ENCODE data around the gene ZNF431. TPM values are rescaled to one million over a fixed set of nuclear protein-coding genes. Genes with fewer than 3 reads are reported as not detected.

Gene ZNF431
- total and polyA plus RNA-seq, 2 of the 8 experiments (the other 6 are each of a cell fraction or from before 2014, with no cell fraction given), result 6.7 to 43.2 TPM

DNA sequence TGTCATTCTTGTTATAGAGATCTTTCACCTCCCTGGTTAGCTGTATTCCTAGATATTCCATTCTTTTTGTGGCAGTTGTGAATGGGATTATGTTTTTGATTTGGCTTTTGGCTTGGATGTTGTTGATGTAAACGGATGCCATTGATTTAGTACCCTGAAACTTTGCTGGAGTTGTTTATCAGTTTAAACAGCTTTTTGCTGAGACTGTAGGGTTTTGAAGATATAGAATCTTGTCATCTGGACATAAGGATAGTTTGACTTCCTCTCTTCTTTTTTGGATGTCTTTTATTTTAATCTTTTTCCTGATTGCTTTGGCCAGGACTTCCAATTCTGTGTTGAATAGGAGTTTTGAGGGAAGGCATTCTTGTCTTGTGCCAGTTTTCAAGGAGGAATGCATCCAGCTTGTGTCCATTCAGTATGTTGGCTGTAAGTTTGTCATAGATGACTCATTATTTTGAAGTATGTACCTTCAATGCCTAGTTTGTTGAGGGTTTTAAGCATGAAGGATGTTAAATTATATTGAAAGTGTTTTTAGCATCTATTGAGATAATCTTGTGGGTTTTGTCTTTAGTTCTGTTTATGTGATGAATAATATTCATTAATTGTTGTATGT lies 16.8 kb downstream of the ZNF431 start:
- Histone ChIP-seq H3K4me3 (ENCODE audit: extremely low read depth in 1 of 4, insufficient read depth in 2 of 4, low read depth in 3 of 4, low read length in 4 of 4) (no peak overlapping the region), H4K5ac (ENCODE audit: insufficient read length, low read depth, low read length) (no peak overlapping the region), H3K18ac (ENCODE audit: extremely low read depth, low read length) (no peak overlapping the region), H4K91ac (replicated peaks; ENCODE audit: insufficient read length, low read length) (no peak overlapping the region), H3K27ac (ENCODE audit: low read depth, low read length) (no peak overlapping the region), H3K23me2 (ENCODE audit: low read depth, low read length) (no peaks in the 10 kb centered on the region), H4K20me1 (replicated peaks in 1 of 2; ENCODE audit: control insufficient read depth in 1 of 2, insufficient read depth in 2 of 2, low read length in 2 of 2) (peaks cover 0 to 3% of the 10 kb centered on the region in 2 experiments), H3K14ac (ENCODE audit: insufficient read length) (no peak overlapping the region), H3K4me1 (replicated peaks in 1 of 4; ENCODE audit: control insufficient read depth in 3 of 4, insufficient read depth in 4 of 4, low read length in 3 of 4) (no peaks in the 10 kb centered on the region), H2BK120ac (replicated peaks; ENCODE audit: low read depth, low read length) (no peak overlapping the region), H2BK15ac (ENCODE audit: low read length) (no peak overlapping the region), H2BK12ac (ENCODE audit: low read depth, low read length) (no peak overlapping the region), H3K27me3 (replicated peaks in 1 of 4; ENCODE audit: control insufficient read depth in 3 of 4, extremely low read depth in 1 of 4, insufficient read depth in 3 of 4, low read length in 3 of 4) (no peaks in the 10 kb centered on the region), H3K36me3 (ENCODE audit: control insufficient read depth in 2 of 4, insufficient read depth in 4 of 4, low read length in 3 of 4) (peaks cover 2 to 16% (median 3%) of the 10 kb centered on the region in 4 experiments; a peak in 3 of 8 replicates), H2AFZ (ENCODE audit: low read length) (no peak overlapping the region), H3K9me3 (ENCODE audit: insufficient read depth in 2 of 2, low read depth in 1 of 2, low read length in 1 of 2) (no peaks in the 10 kb centered on the region; a peak in 1 of 4 replicates), H3K56ac (replicated peaks; ENCODE audit: insufficient read length, low read depth, low read length) (no peak overlapping the region), H3K79me1 (ENCODE audit: low read depth, low read length) (peaks cover 5% of the 10 kb centered on the region), H3K23ac (ENCODE audit: insufficient read length) (no peak overlapping the region), H3K4me2 (ENCODE audit: insufficient read depth in 1 of 2, low read depth in 2 of 2, low read length in 2 of 2) (no peak overlapping the region), H3K9ac (replicated peaks in 1 of 4; ENCODE audit: extremely low read depth in 1 of 4, low read depth in 3 of 4, low read length in 3 of 4) (no peak overlapping the region), H2AK5ac (ENCODE audit: low read depth, low read length) (no peak overlapping the region), H4K8ac (ENCODE audit: extremely low read depth, insufficient read depth, low read length) (no peak overlapping the region), H2BK20ac (ENCODE audit: low read length) (no peak overlapping the region), H2BK5ac (ENCODE audit: low read depth, low read length) (no peak overlapping the region), H3K4ac (replicated peaks; ENCODE audit: insufficient read length, low read depth, low read length) (no peak overlapping the region), H3K79me2 (ENCODE audit: control insufficient read depth in 1 of 2, insufficient read depth in 2 of 2, low read length in 2 of 2) (peaks cover 10 to 84% of the 10 kb centered on the region in 2 experiments)
- TF ChIP-seq SRF (IDR thresholded peaks at IDR 0.05; ENCODE audit: low read depth, low read length) (no peak), GTF2F1 (IDR thresholded peaks at IDR 0.05; ENCODE audit: borderline replicate concordance, low read depth, low read length) (no peak), RAD21 (IDR thresholded peaks at IDR 0.05 in 1 of 2, conservative IDR thresholded peaks at IDR 0.05 in 1 of 2; ENCODE audit: low read depth in 2 of 2, low read length in 2 of 2) (no peak), HDAC2 (IDR thresholded peaks at IDR 0.05; ENCODE audit: borderline replicate concordance in 1 of 2, low read depth in 2 of 2, low read length in 2 of 2) (no peak), ASH2L (IDR thresholded peaks at IDR 0.05; ENCODE audit: low read length) (no peak)
- 92% methylated on average over 1 of the region's 1 CpG; no CpG with 5 or more reads in 1 of the 2 experiments for WGBS, 2 experiments (ENCODE audit: extremely low coverage in 1 of 2, insufficient coverage in 1 of 2, insufficient read length in 1 of 2, insufficient replicate concordance in 2 of 2, low coverage in 1 of 2, low lambda C conversion rate in 2 of 2, missing lambda C conversion rate in 1 of 2)
- DNase-seq (ENCODE audit: low read depth in 1 of 2, low spot score in 2 of 2), result no peak
- FAIRE-seq, result no peak
- ChIA-PET POLR2A (ENCODE audit: partially characterized antibody) (interaction anchor here (0.9 to 1.4 kb wide), 4 partner anchors 11 to 17 kb away, joined by 3 to 4 read pairs (median 3); partner anchors contain the start of gene ZNF431), CTCF (ENCODE audit: partially characterized antibody) (interaction anchor here (1.2 to 1.3 kb wide), 2 partner anchors 98 to 693 kb away, joined by 3 read pairs; no protein-coding TSS in a partner anchor)
